MM.1S (cell line): ENCODE measurements around the gene FSTL1.

Experiments used
- CTCF ChIP-seq: fragments of 300-600 bp; sonication (generic); IDR thresholded peaks from 2 replicates; pipeline ENCODE4 v1.5.1; 2016; ENCODE audit warnings: antibody characterized with exemption, low read length, mixed read lengths
- EZH2 ChIP-seq: fragments of 300-600 bp; sonication (generic); optimal IDR thresholded peaks from 2 replicates; pipeline ENCODE3; 2017; ENCODE audit warnings: low read depth, mild to moderate bottlenecking, antibody characterized with exemption, low read length, mixed read lengths
- EZH2phosphoT487 ChIP-seq: fragments of 300-600 bp; sonication (generic); IDR thresholded peaks from 2 replicates; pipeline ENCODE4 v1.6.1; 2018; ENCODE audit warnings: antibody characterized with exemption, low read length

GRCh38 chr3:120393243-120393642 is 57.5 kb downstream of the FSTL1 start:
- TF ChIP-seq CTCF (no peak), EZH2 (no peak), EZH2phosphoT487 (no peak)
